DND-41 (cell line): ENCODE data around the gene COX6A1.

Experiments used
- EZH2 ChIP-seq: IDR thresholded peaks from 3 replicates; pipeline ENCODE4 v1.6.1; 2012; ENCODE audit warnings: borderline replicate concordance, low read depth, mild to moderate bottlenecking, moderate library complexity, low read length, inconsistent platforms; ENCODE audit not compliant: severe bottlenecking
- TF ChIP-seq, protein P1 (sequence below): IDR thresholded peaks from 2 replicates; pipeline ENCODE4 v1.5.1; 2012; ENCODE audit warnings: borderline replicate concordance, low read length, moderate library complexity, mild to moderate bottlenecking; ENCODE audit not compliant: poor library complexity, severe bottlenecking; ENCODE audit errors: extremely low read depth

DNA sequence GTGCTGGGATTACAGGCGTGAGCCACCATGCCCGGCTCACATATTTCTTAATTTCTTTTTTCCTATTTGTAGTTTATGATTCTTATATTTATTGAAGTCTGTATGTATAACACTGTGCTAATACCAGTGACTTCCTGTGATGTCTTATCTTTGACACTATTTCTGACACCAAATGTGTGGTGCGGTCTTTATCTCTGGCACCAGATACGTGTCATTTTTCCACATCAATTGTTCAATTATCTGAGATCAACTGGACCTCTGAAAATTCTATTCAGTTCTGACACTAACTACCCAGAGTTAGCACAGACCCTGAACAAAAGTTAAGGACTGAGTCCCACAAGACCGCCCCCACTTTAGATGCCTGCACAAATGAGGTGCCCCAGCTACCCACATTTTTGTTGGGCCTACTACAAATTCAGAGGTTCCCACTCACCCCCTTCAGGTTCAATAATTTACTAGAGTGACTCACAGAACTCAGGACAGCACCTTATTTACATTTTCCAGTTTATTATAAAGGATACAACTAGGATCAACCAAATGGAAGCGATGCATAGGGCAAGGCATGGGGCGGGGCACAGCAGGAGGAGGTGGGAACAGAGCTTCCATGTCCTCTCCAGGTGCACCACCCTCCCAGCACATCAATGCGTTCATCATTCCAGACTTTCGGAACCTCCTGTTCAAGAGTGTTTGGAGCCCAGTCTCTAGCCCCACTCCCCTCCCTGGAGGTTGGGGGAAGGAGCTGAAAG is 43.3 kb downstream of the COX6A1 start:
- TF ChIP-seq, protein P1, sequence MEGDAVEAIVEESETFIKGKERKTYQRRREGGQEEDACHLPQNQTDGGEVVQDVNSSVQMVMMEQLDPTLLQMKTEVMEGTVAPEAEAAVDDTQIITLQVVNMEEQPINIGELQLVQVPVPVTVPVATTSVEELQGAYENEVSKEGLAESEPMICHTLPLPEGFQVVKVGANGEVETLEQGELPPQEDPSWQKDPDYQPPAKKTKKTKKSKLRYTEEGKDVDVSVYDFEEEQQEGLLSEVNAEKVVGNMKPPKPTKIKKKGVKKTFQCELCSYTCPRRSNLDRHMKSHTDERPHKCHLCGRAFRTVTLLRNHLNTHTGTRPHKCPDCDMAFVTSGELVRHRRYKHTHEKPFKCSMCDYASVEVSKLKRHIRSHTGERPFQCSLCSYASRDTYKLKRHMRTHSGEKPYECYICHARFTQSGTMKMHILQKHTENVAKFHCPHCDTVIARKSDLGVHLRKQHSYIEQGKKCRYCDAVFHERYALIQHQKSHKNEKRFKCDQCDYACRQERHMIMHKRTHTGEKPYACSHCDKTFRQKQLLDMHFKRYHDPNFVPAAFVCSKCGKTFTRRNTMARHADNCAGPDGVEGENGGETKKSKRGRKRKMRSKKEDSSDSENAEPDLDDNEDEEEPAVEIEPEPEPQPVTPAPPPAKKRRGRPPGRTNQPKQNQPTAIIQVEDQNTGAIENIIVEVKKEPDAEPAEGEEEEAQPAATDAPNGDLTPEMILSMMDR: no peak
- TF ChIP-seq EZH2: no peak
